MCF 10A (cell line): ENCODE results near the gene DGCR6L. TPM values are rescaled to one million over a fixed set of nuclear protein-coding genes. Genes with fewer than 3 reads are reported as not detected.

Source experiments
- BruUV-seq: library from RNA; stranded (reverse); fragments of 400-500 nt; replicated peaks from 2 replicates; lab custom pipeline; 2021; lab: Mats Ljungman, UMichigan
- CTCF ChIA-PET: fragments of 300-600 bp; sonication (Branson Sonifier 250); formaldehyde crosslinking; extraction: SDS; loops from one replicate; lab custom pipeline; 2021; ENCODE audit warnings: antibody characterized with exemption, inconsistent platforms; lab: Yijun Ruan, JAX
- POLR2A ChIA-PET: fragments of 300-600, 350-650 bp; sonication (Branson Sonifier 250); formaldehyde crosslinking; extraction: SDS; loops from one replicate; lab custom pipeline; 2020; ENCODE audit warnings: antibody characterized with exemption, inconsistent platforms; lab: Yijun Ruan, JAX
- DNase-seq: peaks from one replicate; pipeline ENCODE4 v3.0.0-alpha.2; 2018; ENCODE audit not compliant: unreplicated experiment
- H3K27ac Mint-ChIP-seq: one replicate; pipeline ENCODE4 v1.8.0; 2022; ENCODE audit warnings: mild to moderate bottlenecking, low read depth, mixed read lengths; ENCODE audit not compliant: unreplicated experiment
- H3K27me3 Mint-ChIP-seq: one replicate; pipeline ENCODE4 v1.8.0; 2022; ENCODE audit warnings: mixed read lengths; ENCODE audit not compliant: insufficient read depth, unreplicated experiment
- H3K36me3 Mint-ChIP-seq: one replicate; pipeline ENCODE4 v1.8.0; 2022; ENCODE audit warnings: mild to moderate bottlenecking, moderate library complexity, mixed read lengths; ENCODE audit not compliant: insufficient read depth, unreplicated experiment
- H3K4me1 Mint-ChIP-seq: one replicate; pipeline ENCODE4 v1.8.0; 2022; ENCODE audit warnings: mixed read lengths; ENCODE audit not compliant: insufficient read depth, unreplicated experiment
- H3K4me3 Mint-ChIP-seq: one replicate; pipeline ENCODE4 v1.8.0; 2022; ENCODE audit warnings: mild to moderate bottlenecking, moderate library complexity, mixed read lengths; ENCODE audit not compliant: unreplicated experiment
- H3K9me3 Mint-ChIP-seq: one replicate; pipeline ENCODE4 v1.8.0; 2022; ENCODE audit warnings: mixed read lengths; ENCODE audit not compliant: unreplicated experiment
- CTCF ChIP-seq: fragments of 200-600 bp; IDR thresholded peaks from one replicate; pipeline ENCODE4 v1.8.0; 2022; ENCODE audit warnings: antibody characterized with exemption, mild to moderate bottlenecking; ENCODE audit not compliant: unreplicated experiment
- intact Hi-C: fragments of 100-400 bp; cut with micrococcal nuclease; formaldehyde crosslinking; loops from 2 replicates; pipeline ENCODE4 v1.14.1; 2022
- total RNA-seq: library from RNA; stranded (reverse); gene quantifications from 2 replicates; pipeline ENCODE4 v1.2.3, GENCODE V29; 2022

DGCR6L gene
- total RNA-seq, 1 experiment from 2014 or later: 36.4 TPM

- intact Hi-C loops: no loop called here
These were observed 27.1 kb downstream of the DGCR6L start for GRCh38 chr22:20292673-20293232.

GRCh38 chr22:20292108-20292507 is 27.8 kb downstream of the DGCR6L start:
- Mint-ChIP-seq H3K4me3 (no peak overlapping the region), H3K4me1 (no peaks in the 10 kb centered on the region), H3K9me3 (no peaks in the 10 kb centered on the region), H3K27ac (no peak overlapping the region), H3K36me3 (no peaks in the 10 kb centered on the region), H3K27me3 (peaks cover 19% of the 10 kb centered on the region)
- POLR2A ChIA-PET: interaction anchor here (0.7 kb wide), 1 partner anchor 50 kb away, joined by 5 read pairs; no protein-coding TSS in a partner anchor
- TF ChIP-seq CTCF: no peak
- intact Hi-C loops: no loop called here
- CTCF ChIA-PET: interaction anchor here (0.6 to 1.1 kb wide), 2 partner anchors 8 to 27 kb away, joined by 3 read pairs; no protein-coding TSS in a partner anchor
- DNase-seq: no peak
- no TSS peak for BruUV-seq

More at GRCh38 chr22:20292673-20293232, 27.1 kb downstream of the DGCR6L start:
- POLR2A ChIA-PET: no interaction called here
- Mint-ChIP-seq H3K4me3 (no peak overlapping the region), H3K4me1 (no peaks in the 10 kb centered on the region), H3K36me3 (peaks cover 5% of the 10 kb centered on the region), H3K27ac (no peak overlapping the region), H3K9me3 (no peaks in the 10 kb centered on the region), H3K27me3 (peaks cover 25% of the 10 kb centered on the region)
- TF ChIP-seq CTCF: no peak
- BruUV-seq: no TSS peak
- DNase-seq: no peak
- CTCF ChIA-PET: interaction anchor here (1.1 kb wide), 1 partner anchor 9 kb away, joined by 3 read pairs; no protein-coding TSS in a partner anchor

- no peak for TF ChIP-seq CTCF
- H3K4me3 Mint-ChIP-seq: no peak overlapping the region
- H3K9me3 Mint-ChIP-seq: no peaks in the 10 kb centered on the region
- no peaks in the 10 kb centered on the region for H3K36me3 Mint-ChIP-seq
- ChIA-PET CTCF (interaction anchor here (0.6 to 1.7 kb wide), 2 partner anchors 27 to 135 kb away, joined by 3 to 6 read pairs; no protein-coding TSS in a partner anchor), POLR2A (interaction anchor here (0.7 kb wide), 1 partner anchor 49 kb away, joined by 5 read pairs; no protein-coding TSS in a partner anchor)
- H3K27me3 Mint-ChIP-seq: peaks cover 14% of the 10 kb centered on the region
- intact Hi-C loops: no loop called here
- no TSS peak for BruUV-seq
- H3K27ac Mint-ChIP-seq: no peak overlapping the region
- H3K4me1 Mint-ChIP-seq: no peaks in the 10 kb centered on the region
- DNase-seq: no peak
These were observed 28.2 kb downstream of the DGCR6L start for GRCh38 chr22:20291604-20292063.

GRCh38 chr22:20291249-20291586 is 28.6 kb downstream of the DGCR6L start:
- Mint-ChIP-seq H3K27ac (no peak overlapping the region), H3K36me3 (no peaks in the 10 kb centered on the region), H3K27me3 (peaks cover 10% of the 10 kb centered on the region), H3K4me1 (no peaks in the 10 kb centered on the region), H3K4me3 (no peak overlapping the region), H3K9me3 (no peaks in the 10 kb centered on the region)
- POLR2A ChIA-PET: no interaction called here
- DNase-seq: no peak
- intact Hi-C loops: no loop called here
- TF ChIP-seq CTCF: no peak
- no TSS peak for BruUV-seq
- CTCF ChIA-PET: interaction anchor here (0.6 to 1.7 kb wide), 2 partner anchors 120 to 135 kb away, joined by 3 to 6 read pairs; no protein-coding TSS in a partner anchor
